ENCODE results near the gene CDY2B.
"Not testable (repeated sequence)": the region's sequence is repeated elsewhere in the genome, so short reads cannot be mapped to it uniquely, and the experiment has no call there.

The CDY2B gene

GRCh38 chrY:17880120-17880519 lies at the start of gene CDY2B:
Gene CDY2B, minus strand, starts transcription at chrY:17880220. Its CDS starts 328 bp downstream, at chrY:17879892.
- not testable (repeated sequence) for DNase-seq (ENCODE audit: low spot score)

GRCh38 chrY:17908009-17908408 lies 28.0 kb upstream of the CDY2B start:
- not testable (repeated sequence) for DNase-seq (ENCODE audit: low spot score)

- DNase-seq (ENCODE audit: low spot score) = not testable (repeated sequence)
These were observed 27.3 kb upstream of the CDY2B start for GRCh38 chrY:17907351-17907750.

GRCh38 chrY:17881697-17882096 lies 1.7 kb upstream of the CDY2B start:
- not testable (repeated sequence) for DNase-seq (ENCODE audit: low spot score)

GRCh38 chrY:17876767-17877166 lies 3.3 kb downstream of the CDY2B start:
- not testable (repeated sequence) for DNase-seq (ENCODE audit: low spot score)

GRCh38 chrY:17875401-17875800 lies 4.6 kb downstream of the CDY2B start:
- DNase-seq (ENCODE audit: low spot score) = not testable (repeated sequence)

GRCh38 chrY:17871194-17871903 lies 8.7 kb downstream of the CDY2B start:
- not testable (repeated sequence) for DNase-seq (ENCODE audit: low spot score)

GRCh38 chrY:17870737-17871136 lies 9.3 kb downstream of the CDY2B start:
- not testable (repeated sequence) for DNase-seq (ENCODE audit: low spot score)

GRCh38 chrY:17867850-17868249 lies 12.2 kb downstream of the CDY2B start:
- DNase-seq (ENCODE audit: low spot score) = not testable (repeated sequence)

- DNase-seq (ENCODE audit: low spot score) = not testable (repeated sequence)
These were observed 19.4 kb downstream of the CDY2B start for GRCh38 chrY:17860634-17861033.

GRCh38 chrY:17856963-17857848 lies 22.8 kb downstream of the CDY2B start:
- DNase-seq (ENCODE audit: low spot score) = not testable (repeated sequence)

GRCh38 chrY:17856508-17856907 lies 23.5 kb downstream of the CDY2B start:
- DNase-seq (ENCODE audit: low spot score) = not testable (repeated sequence)

- DNase-seq (ENCODE audit: low spot score) = not testable (repeated sequence)
These were observed 30.9 kb downstream of the CDY2B start for GRCh38 chrY:17849131-17849530.

- not testable (repeated sequence) for DNase-seq (ENCODE audit: low spot score)
These were observed 47.9 kb downstream of the CDY2B start for GRCh38 chrY:17832149-17832548.

All from CD4-positive, alpha-beta T cell treated with Interleukin-2 at 100 ng/mL for 4 hours (primary cell).